KMS-11 (cell line): ENCODE measurements around the gene UBE2H.

Experiments used
- H2AFZ ChIP-seq: fragments of 200-600 bp; sonication (generic); 2 replicates; pipeline ENCODE4 v1.6.1; 2016; ENCODE audit warnings: antibody characterized with exemption, mixed run types, low read depth
- H3K27ac ChIP-seq: fragments of 200-600 bp; sonication (generic); 2 replicates; pipeline ENCODE4 v1.6.1; 2016; ENCODE audit warnings: mild to moderate bottlenecking, mixed run types
- H3K27me3 ChIP-seq: fragments of 200-600 bp; sonication (generic); 2 replicates; pipeline ENCODE4 v1.6.1; 2017; ENCODE audit warnings: mild to moderate bottlenecking, low read depth, mixed run types, moderate library complexity; ENCODE audit not compliant: insufficient read depth
- H3K36me3 ChIP-seq: fragments of 200-600 bp; sonication (generic); 2 replicates; pipeline ENCODE4 v1.6.1; 2017; ENCODE audit warnings: mild to moderate bottlenecking, mixed run types; ENCODE audit not compliant: insufficient read depth
- H3K4me1 ChIP-seq: fragments of 200-600 bp; sonication (generic); 2 replicates; pipeline ENCODE4 v1.6.1; 2016; ENCODE audit warnings: mild to moderate bottlenecking, low read depth, mixed run types; ENCODE audit not compliant: poor library complexity, severe bottlenecking
- H3K4me2 ChIP-seq: fragments of 200-600 bp; sonication (generic); 2 replicates; pipeline ENCODE4 v1.7.0; 2016; ENCODE audit warnings: mild to moderate bottlenecking, mixed run types
- H3K4me3 ChIP-seq: fragments of 200-600 bp; sonication (generic); IDR thresholded peaks from 2 replicates; pipeline ENCODE4 v1.6.1; 2017; ENCODE audit warnings: low read depth, low read length, mixed read lengths; ENCODE audit not compliant: insufficient read depth
- H3K79me2 ChIP-seq: fragments of 200-600 bp; sonication (generic); 2 replicates; pipeline ENCODE4 v1.6.1; 2016; ENCODE audit warnings: low read depth, mixed run types; ENCODE audit not compliant: insufficient read depth
- H3K9ac ChIP-seq: fragments of 200-600 bp; sonication (generic); 2 replicates; pipeline ENCODE4 v1.6.1; 2016; ENCODE audit warnings: mild to moderate bottlenecking, mixed run types
- H4K20me1 ChIP-seq: fragments of 200-600 bp; sonication (generic); 2 replicates; pipeline ENCODE4 v1.6.1; 2016; ENCODE audit warnings: mild to moderate bottlenecking, mixed run types; ENCODE audit not compliant: insufficient read depth
- TF ChIP-seq, protein P1 (sequence below): fragments of 200-600 bp; sonication (generic); conservative IDR thresholded peaks from 2 replicates; pipeline ENCODE4 v1.6.1; 2017; ENCODE audit warnings: low read depth, mild to moderate bottlenecking, antibody characterized with exemption, low read length, moderate library complexity, mixed read lengths

UBE2H gene

DNA sequence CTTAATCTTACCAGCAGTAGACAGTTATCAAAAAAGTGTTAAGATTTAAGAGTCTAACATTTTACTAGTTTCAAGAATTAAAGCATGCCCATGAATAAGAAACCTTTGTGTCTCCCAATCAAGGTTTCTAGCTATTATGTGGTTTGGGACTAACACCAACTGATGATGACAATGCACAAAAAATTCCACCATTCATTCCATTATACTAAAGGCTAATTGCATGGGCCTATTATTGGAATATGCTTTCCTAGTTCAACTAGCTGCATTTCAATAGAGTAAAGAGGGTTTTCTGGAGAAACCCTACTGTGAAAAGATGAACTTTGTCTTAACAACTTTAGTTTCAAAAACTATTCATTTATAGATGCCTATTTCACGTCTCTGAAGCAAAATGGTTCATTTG lies 44.6 kb downstream of the UBE2H start:
- H3K27me3 ChIP-seq: no peaks in the 10 kb centered on the region
- H2AFZ ChIP-seq: no peak overlapping the region
- H3K9ac ChIP-seq: no peak overlapping the region
- H3K4me3 ChIP-seq: no peak overlapping the region
- no peaks in the 10 kb centered on the region for H4K20me1 ChIP-seq
- H3K36me3 ChIP-seq: no peaks in the 10 kb centered on the region
- no peak overlapping the region for H3K27ac ChIP-seq
- TF ChIP-seq, protein P1, sequence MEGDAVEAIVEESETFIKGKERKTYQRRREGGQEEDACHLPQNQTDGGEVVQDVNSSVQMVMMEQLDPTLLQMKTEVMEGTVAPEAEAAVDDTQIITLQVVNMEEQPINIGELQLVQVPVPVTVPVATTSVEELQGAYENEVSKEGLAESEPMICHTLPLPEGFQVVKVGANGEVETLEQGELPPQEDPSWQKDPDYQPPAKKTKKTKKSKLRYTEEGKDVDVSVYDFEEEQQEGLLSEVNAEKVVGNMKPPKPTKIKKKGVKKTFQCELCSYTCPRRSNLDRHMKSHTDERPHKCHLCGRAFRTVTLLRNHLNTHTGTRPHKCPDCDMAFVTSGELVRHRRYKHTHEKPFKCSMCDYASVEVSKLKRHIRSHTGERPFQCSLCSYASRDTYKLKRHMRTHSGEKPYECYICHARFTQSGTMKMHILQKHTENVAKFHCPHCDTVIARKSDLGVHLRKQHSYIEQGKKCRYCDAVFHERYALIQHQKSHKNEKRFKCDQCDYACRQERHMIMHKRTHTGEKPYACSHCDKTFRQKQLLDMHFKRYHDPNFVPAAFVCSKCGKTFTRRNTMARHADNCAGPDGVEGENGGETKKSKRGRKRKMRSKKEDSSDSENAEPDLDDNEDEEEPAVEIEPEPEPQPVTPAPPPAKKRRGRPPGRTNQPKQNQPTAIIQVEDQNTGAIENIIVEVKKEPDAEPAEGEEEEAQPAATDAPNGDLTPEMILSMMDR: no peak
- H3K79me2 ChIP-seq: peaks cover 45% of the 10 kb centered on the region
- peaks cover 15% of the 10 kb centered on the region for H3K4me1 ChIP-seq
- no peak overlapping the region for H3K4me2 ChIP-seq

DNA sequence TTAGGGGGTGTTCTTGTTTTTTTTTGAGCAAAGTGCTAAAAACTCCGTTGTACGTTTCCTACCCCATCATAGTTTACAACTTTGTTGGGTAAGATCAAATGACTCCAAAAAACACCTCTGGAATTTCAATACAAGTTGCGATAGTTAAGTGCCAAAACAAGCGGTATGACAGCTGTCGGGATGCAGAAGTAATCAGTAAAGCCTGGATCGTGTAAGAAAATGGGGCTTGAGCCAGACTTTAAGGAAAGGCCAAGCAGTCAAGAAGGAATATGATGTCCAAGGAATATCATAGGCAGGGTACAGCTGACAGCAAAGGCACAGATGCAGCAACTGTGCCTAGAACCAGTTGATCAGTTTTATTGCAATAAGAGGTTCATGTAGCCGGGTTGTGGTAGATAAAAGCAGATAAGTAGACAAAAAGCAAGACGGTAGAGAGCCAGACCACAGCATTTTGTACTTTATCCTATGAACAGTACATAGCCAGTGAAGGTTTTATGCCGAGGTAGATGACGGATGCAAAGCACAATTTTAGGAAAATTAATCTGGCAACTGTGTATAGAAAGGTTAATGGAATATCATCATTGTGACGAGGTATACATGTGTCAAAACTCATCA lies 45.5 kb downstream of the UBE2H start:
- TF ChIP-seq, protein P1: no peak
- Histone ChIP-seq H2AFZ (no peak overlapping the region), H3K4me3 (no peak overlapping the region), H3K27me3 (no peaks in the 10 kb centered on the region), H3K79me2 (peaks cover 45% of the 10 kb centered on the region; the same call in 1 of the 2 replicates), H3K4me1 (peaks cover 14% of the 10 kb centered on the region), H4K20me1 (no peaks in the 10 kb centered on the region; the same call in 1 of the 2 replicates), H3K9ac (no peak overlapping the region), H3K4me2 (no peak overlapping the region), H3K27ac (no peak overlapping the region), H3K36me3 (no peaks in the 10 kb centered on the region)

DNA sequence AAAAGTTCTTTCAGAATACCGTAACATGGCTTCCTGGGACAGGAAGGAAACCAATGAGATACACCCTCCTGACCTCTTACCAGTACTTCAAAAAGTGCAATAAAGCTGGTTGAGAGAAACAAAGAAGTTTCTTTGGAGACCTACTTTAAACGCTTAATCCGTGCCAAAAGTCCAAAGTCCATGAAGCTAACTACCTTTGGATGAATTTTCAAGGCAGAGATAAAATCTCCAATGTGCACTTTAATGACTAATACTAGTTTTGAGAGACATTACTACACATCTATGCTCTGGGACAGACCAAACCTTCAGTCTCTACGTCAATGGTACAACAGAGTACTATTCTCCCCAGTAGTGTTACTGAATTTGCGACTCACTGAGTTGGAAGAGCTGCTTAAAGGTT lies 46.1 kb downstream of the UBE2H start:
- Histone ChIP-seq H2AFZ (no peak overlapping the region), H3K4me2 (no peak overlapping the region), H3K27me3 (no peaks in the 10 kb centered on the region), H3K4me3 (no peak overlapping the region), H3K4me1 (peaks cover 14% of the 10 kb centered on the region), H3K9ac (no peak overlapping the region), H4K20me1 (no peaks in the 10 kb centered on the region; the same call in 1 of the 2 replicates), H3K36me3 (no peaks in the 10 kb centered on the region), H3K79me2 (peaks cover 39% of the 10 kb centered on the region; the same call in 1 of the 2 replicates), H3K27ac (no peak overlapping the region)
- TF ChIP-seq, protein P1: no peak

DNA sequence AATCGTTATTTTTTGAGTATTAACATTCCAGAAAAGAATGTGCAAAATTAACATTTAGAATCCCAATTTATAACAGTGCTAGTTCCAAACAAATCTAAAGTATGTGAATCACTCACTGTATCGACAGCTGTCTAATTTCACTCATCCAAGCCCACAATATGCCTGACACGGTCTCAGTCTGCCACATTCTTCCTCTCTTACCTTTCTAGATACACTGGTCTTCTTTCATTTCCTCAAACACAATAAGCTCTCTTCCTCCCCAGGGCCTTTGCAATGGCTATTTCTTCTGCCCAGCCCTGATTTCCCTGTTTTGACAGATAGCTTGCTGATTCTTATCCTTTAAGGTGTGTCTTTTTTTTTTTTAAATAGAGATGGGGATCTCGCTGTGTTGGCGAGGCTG lies 48.8 kb downstream of the UBE2H start:
- peaks cover 30% of the 10 kb centered on the region; the same call in 1 of the 2 replicates for H3K79me2 ChIP-seq
- H3K9ac ChIP-seq: no peak overlapping the region
- H3K4me1 ChIP-seq: peaks cover 13% of the 10 kb centered on the region
- H2AFZ ChIP-seq: no peak overlapping the region
- H3K36me3 ChIP-seq: no peaks in the 10 kb centered on the region
- no peaks in the 10 kb centered on the region for H3K27me3 ChIP-seq
- H3K4me3 ChIP-seq: no peak overlapping the region
- H3K27ac ChIP-seq: no peak overlapping the region
- no peaks in the 10 kb centered on the region; the same call in 1 of the 2 replicates for H4K20me1 ChIP-seq
- TF ChIP-seq, protein P1: no peak
- no peak overlapping the region for H3K4me2 ChIP-seq
